ENCODE results near the gene ANKRD33B.
A peak's percentile ranks its signal among the peaks of the same experiment; 100 is the strongest.
"Not testable (repeated sequence)": the region's sequence is repeated elsewhere in the genome, so short reads cannot be mapped to it uniquely, and the experiment has no call there.

ANKRD33B gene

DNA sequence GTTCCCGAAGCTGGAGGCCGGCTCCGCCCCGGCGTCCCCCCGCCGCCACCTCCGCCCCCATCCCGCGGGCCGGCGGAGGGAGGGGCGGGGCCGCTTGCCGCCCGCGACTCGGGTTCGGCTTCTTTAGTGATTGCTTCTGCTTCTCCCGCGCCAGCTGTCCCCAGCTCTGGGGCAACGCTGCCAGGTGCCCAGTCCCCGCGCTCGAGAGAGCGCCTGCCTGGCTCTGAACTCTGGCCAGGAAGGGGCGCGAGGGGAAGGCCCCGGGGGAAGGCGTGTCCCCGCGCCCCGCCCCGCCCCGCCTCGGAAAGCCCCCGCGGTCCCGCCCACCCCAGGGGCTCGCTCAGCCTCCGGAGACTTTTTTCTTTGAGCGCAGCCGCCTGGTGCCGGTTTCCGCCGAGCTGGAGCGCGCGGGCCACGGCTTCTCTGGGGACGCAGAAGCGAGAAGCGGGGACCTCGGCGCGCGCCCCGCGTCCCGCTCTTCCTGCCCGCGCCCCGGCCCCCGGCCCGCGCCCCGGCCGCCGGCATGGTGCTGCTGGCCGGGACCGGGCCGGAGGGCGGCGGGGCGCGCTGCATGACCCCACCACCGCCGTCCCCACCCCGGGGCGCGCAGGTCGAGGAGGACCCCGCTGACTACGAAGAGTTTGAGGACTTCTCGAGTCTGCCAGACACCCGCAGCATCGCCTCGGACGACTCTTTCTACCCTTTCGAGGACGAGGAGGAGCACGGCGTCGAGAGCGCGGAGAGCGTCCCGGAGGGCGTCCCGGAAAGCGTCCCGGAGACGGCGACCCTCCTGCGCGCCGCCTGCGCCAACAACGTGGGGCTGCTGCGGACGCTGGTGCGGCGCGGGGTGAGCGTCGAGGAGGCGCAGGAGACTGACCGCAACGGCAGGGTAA is at the start of gene ANKRD33B:
ANKRD33B (plus strand) TSS at position 126 of the 893 bp plus-strand sequence; CDS start at position 524, 398 bp downstream.
- peak; percentile 86 for DNase-seq

- not testable (repeated sequence) for DNase-seq
These were observed 49.3 kb upstream of the ANKRD33B start for GRCh38 chr5:10514572-10514971.

- no peak for DNase-seq
These were observed 48.4 kb upstream of the ANKRD33B start for GRCh38 chr5:10515492-10515891.

DNA sequence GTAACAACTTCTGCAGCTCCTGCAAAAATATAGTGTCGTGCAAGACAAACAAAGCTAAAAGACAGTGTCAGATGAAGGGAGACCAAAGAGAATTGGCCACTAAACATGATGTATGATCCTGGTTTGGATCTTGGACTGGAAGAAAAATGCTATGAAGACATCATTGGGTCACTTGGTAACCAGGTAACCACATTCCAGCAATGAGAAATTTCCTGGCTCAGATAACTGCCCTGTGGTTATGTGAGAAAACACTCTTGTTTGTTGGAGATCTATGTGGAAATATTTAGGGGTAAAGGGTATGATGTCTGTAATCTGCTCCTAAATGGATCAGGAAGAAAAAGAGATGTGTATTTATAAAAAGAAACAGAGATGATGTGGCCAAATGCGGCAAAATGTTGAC is 45.5 kb upstream of the ANKRD33B start:
- DNase-seq = no peak

GRCh38 chr5:10519729-10520128 is 44.1 kb upstream of the ANKRD33B start:
- DNase-seq = no peak

DNA sequence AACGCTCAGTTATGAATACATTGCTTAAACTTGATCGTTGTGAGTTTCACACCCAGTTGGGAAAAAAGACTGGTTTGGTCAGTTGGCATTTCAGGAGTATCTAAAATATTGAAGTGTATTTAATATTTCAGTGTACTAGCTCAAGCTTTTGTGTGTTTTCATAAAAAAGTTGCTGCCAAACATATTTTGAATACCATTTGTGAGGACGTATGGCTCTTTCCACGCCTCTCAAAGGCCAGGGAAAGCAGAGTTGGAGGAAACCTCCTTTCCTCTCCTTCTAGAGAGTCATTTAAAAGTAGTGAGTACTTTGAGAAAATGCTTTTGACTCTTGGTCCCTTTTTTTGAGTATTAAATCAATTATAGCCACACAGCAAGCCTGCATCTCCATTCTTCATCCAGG is 43.2 kb upstream of the ANKRD33B start:
- DNase-seq = no peak

DNA sequence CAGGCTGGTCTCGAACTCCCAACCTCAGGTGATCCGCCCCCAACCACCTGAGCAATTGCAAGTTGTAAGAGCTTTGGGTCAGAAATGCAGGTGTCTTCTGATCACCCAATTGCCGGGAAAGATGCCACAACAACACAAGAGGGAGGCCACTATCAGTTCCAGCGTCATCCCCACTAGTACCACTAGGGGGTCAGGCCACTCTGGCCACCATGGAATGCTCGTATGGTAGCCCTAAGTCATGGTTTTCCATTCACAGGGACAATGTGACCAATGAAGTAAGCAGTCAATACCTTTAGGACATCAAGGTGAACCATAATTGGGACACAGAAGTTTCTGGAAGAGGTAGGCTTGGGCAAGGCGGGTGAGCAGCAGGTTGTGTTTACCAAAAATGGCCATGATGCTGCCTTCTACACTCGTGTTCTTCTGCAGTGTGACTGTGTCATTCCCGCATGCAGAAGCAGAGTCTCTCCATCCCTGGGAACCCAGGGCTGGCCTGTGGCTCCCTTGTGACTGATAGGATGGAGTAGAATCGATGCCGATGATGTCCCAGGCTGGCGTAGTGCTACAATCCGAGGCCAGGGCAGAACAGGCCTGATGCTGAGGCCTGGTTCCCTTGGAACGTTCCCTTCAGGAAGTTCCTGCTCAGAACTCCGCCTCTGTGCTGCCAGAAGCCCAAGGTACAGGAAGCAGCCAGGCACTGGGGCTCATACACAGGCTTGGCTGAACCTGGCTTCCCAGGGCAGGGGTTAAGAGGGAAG is 42.2 kb upstream of the ANKRD33B start:
- no peak for DNase-seq

DNA sequence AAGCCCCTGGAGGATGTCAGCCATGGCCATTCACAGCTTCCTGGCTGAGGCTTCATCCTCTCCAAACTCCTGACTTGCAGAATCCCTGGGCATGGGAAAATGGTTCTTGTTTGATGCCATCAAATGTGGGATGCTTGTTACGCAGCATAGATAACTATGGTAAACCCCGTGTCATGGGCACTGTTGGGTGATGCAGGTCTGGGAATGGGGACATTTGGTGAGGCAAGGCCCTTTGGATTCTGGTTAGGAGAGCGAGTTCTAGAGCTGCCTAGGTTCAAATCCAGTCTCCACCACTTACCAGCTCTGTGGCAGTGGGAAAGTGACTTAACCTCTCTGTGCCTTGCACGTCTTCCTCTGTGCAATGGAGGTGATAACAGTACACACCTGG is 41.7 kb upstream of the ANKRD33B start:
- DNase-seq = no peak

GRCh38 chr5:10524376-10525123 is 39.3 kb upstream of the ANKRD33B start:
- DNase-seq = no peak

DNA sequence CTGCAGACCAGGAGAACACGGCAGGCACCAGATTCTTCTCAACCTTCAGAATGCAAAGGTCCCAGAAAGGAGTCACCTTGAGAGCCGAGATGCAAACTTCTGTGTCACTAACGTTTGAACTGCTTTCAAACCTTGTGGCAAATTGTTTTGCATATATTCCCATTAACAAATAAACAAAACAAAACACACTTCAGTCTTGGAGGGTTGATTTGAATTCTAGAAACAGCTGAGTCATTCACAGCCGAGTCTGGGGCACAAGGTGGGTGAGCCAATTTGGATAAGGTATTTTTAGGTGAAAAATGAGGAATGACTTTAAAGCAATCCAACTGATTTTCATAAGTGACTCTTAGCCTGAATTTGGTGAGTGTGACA is 38.8 kb upstream of the ANKRD33B start:
- DNase-seq = no peak

DNA sequence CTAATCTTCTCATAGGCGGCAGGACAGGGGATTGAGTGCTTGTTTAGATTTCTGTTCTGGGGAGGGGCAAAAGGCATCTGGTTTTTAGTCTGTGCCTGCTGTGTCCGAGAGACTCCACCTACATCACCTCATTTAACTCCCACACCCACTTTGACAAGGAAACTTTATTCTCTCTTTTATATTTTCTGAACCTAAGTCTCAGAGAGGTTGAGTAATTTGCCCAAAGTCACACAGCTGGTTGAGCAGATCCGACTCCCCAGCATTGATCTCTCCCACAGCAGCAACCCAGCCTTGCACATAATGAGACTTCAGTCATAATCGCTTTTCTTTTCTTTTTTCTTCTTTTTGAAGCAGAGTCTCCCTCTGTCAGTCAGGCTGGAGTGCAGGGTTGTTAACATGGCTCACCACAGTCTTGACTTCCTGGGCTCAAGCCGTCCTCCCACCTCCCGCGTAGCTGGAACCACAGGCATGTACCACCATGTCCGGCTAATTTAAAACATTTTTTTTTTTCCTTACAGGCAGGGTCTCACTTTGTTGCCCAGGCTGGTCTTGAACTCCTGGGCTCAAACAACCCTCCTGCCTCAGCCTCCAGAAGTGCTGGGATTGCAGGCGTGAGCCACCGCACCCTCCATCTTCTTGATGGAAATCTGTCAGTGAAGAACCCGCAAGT is 36.5 kb upstream of the ANKRD33B start:
- DNase-seq = no peak

GRCh38 chr5:10528056-10528816 is 35.6 kb upstream of the ANKRD33B start:
- DNase-seq = no peak

- no peak for DNase-seq
These were observed 35.0 kb upstream of the ANKRD33B start for GRCh38 chr5:10528827-10529226.

GRCh38 chr5:10530601-10531320 is 33.1 kb upstream of the ANKRD33B start:
- no peak for DNase-seq

GRCh38 chr5:10532421-10532820 is 31.4 kb upstream of the ANKRD33B start:
- no peak for DNase-seq

DNA sequence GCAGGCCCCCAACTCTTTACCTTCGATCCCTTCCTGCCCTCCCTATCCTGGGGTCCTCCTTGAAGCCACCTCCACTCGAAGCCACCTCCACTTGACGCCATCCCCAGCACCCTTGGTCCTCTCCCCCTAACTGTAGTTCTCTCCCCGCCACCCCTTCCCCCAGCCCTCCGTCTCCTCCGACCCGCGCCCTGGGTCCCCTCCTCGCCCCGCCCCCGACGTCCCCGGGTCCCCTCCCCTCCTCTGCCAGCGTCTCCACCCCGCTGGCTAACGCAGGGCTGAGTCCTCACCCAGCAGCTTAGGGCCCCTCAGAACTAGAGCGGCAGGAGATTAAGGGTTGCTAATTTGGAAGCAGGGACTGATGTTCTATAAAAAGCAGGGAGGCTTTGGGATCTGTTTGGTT is 30.6 kb upstream of the ANKRD33B start:
- DNase-seq = peak; percentile 35

- DNase-seq = no peak
These were observed 29.0 kb upstream of the ANKRD33B start for GRCh38 chr5:10534561-10535530.

- DNase-seq = no peak
These were observed 27.4 kb upstream of the ANKRD33B start for GRCh38 chr5:10536511-10536910.

DNA sequence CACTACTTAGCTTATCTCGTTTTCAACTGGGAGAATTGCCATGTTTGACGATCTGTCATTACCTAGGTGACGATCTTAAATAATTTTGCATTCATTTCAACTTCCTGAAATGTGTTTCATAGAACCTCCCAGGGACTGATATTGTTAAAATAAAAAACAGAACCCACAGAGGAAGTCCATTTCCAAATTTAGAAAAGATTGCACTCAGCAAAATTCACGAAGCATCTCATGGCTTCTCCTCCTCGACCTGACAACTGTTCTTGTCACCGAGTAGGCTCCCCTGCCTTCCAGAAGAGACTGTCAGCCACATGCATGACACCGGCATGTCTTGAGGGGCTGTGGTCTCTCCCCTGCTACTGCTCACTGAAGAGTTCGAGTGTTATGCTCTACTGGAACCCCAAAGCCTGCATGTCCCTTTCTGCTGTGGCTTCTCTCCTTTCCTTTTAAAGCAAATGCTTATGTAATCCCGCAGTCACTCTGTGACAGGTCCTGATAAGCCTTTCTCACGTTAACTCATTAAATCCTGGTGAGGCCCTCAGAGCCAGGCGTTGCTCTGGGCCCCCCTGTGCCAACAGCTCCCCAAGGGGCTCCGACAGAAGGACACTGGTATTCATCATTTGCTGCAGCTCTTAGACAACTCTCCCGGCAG is 26.8 kb upstream of the ANKRD33B start:
- peak; percentile 21 for DNase-seq

DNA sequence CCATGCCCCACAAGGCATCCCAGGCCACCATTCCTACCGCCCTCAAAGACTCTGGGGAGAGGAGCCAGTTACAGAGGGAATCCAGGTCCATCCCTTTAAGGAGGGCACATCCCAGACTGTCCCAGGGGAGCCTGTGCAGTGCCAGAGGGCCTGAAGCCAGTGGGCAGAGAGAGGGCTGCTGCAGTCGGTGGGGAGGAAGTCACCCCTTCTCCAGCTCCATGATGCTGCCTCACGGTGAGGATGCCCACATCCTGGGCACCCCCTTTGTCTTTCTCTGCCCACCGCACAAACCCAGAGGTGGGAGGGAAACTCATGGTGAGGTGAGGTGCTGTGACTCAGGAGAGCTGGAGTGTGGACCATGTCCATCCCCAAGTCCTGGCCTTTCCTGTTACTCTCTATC is 26.2 kb upstream of the ANKRD33B start:
- no peak for DNase-seq
